B cell (primary cell): Measurements from ENCODE around the gene DMAC2.

ENCODE experiments used
- CTCF ChIP-seq: fragments of 200-600 bp; IDR thresholded peaks from one replicate; pipeline ENCODE4 v1.8.0; 2022; ENCODE audit warnings: antibody characterized with exemption, mild to moderate bottlenecking
- EZH2 ChIP-seq: IDR thresholded peaks from 2 replicates; pipeline ENCODE4 v1.6.1; 2012; ENCODE audit warnings: borderline replicate concordance, low read depth, mild to moderate bottlenecking, moderate library complexity, low read length; ENCODE audit not compliant: insufficient read depth, poor library complexity, severe bottlenecking

GRCh38 chr19:41430922-41431321, 8.8 kb downstream of the DMAC2 start:
- TF ChIP-seq CTCF (no peak), EZH2 (no peak)
